HEK293 (cell line): ENCODE data around the gene SPATS1.

Experiments used
- CTCF ChIA-PET: fragments of 350-600 bp; formaldehyde crosslinking; extraction: SDS; loops from one replicate; lab custom pipeline; 2021; ENCODE audit warnings: antibody characterized with exemption; lab: Yijun Ruan, JAX
- POLR2A ChIA-PET: fragments of 300-600 bp; formaldehyde crosslinking; extraction: SDS; loops from one replicate; lab custom pipeline; 2020; ENCODE audit warnings: antibody characterized with exemption, inconsistent platforms; lab: Yijun Ruan, JAX
- H3K27ac ChIP-seq: fragments of 200-500 bp; sonication (Bioruptor generic); 2 replicates; pipeline ENCODE4 v1.5.1; 2014; ENCODE audit warnings: low read depth, low read length, control low read depth, inconsistent platforms; ENCODE audit errors: extremely low read depth
- H3K36me3 ChIP-seq, 2 experiments: fragments of 200-500 bp in 1 of 2; sonication (Bioruptor generic) in 1 of 2; 1 replicate in 1 of 2; 2 replicates in 1 of 2; pipeline ENCODE4 v1.5.1; 2014 to 2017; ENCODE audit warnings: inconsistent platforms in 2 of 2, low read length in 2 of 2; ENCODE audit not compliant: control insufficient read depth in 2 of 2, insufficient read depth in 1 of 2
- H3K4me1 ChIP-seq: fragments of 200-500 bp; sonication (Bioruptor generic); 2 replicates; pipeline ENCODE4 v1.5.1; 2014; ENCODE audit warnings: mild to moderate bottlenecking, low read length, inconsistent platforms; ENCODE audit not compliant: control insufficient read depth, insufficient read depth
- H3K4me3 ChIP-seq: 2 replicates; pipeline ENCODE4 v1.5.1; 2011; ENCODE audit warnings: low read depth, mild to moderate bottlenecking, control low read depth, low read length, moderate library complexity
- H3K9me3 ChIP-seq: fragments of 200-500 bp; sonication (Bioruptor generic); 2 replicates; pipeline ENCODE4 v1.5.1; 2014; ENCODE audit warnings: low read depth, low read length, inconsistent platforms; ENCODE audit not compliant: control insufficient read depth, insufficient read depth
- GLIS2 ChIP-seq: fragments of 450-650 bp; formaldehyde crosslinking; IDR thresholded peaks from 2 replicates; pipeline ENCODE4 v1.5.1; 2016; ENCODE audit warnings: missing biosample characterization, missing genetic modification characterization
- KLF10 ChIP-seq: fragments of 450-650 bp; IDR thresholded peaks from 2 replicates; pipeline ENCODE4 v1.5.1; 2018; ENCODE audit warnings: missing biosample characterization, mild to moderate bottlenecking, missing genetic modification characterization
- KLF9 ChIP-seq: fragments of 450-650 bp; formaldehyde crosslinking; IDR thresholded peaks from 2 replicates; pipeline ENCODE4 v1.5.1; 2016; ENCODE audit warnings: missing biosample characterization, missing genetic modification characterization, low read depth
- MYNN ChIP-seq: fragments of 450-650 bp; formaldehyde crosslinking; IDR thresholded peaks from 2 replicates; pipeline ENCODE4 v1.5.1; 2016; ENCODE audit warnings: missing biosample characterization, missing genetic modification characterization, borderline replicate concordance
- ZBTB8A ChIP-seq: fragments of 450-650 bp; formaldehyde crosslinking; IDR thresholded peaks from 2 replicates; pipeline ENCODE4 v1.5.1; 2016; ENCODE audit warnings: missing biosample characterization, missing genetic modification characterization
- ZEB2 ChIP-seq: fragments of 450-650 bp; formaldehyde crosslinking; IDR thresholded peaks from 2 replicates; pipeline ENCODE4 v1.5.1; 2016; ENCODE audit warnings: missing biosample characterization, missing genetic modification characterization
- ZFHX2 ChIP-seq: fragments of 450-650 bp; formaldehyde crosslinking; conservative IDR thresholded peaks from 2 replicates; pipeline ENCODE4 v1.5.1; 2016; ENCODE audit warnings: missing biosample characterization, missing genetic modification characterization
- ZFP3 ChIP-seq: fragments of 450-650 bp; formaldehyde crosslinking; IDR thresholded peaks from 2 replicates; pipeline ENCODE4 v1.5.1; 2016; ENCODE audit warnings: low read depth, missing biosample characterization, missing genetic modification characterization
- ZFP37 ChIP-seq: fragments of 450-650 bp; formaldehyde crosslinking; IDR thresholded peaks from 2 replicates; pipeline ENCODE4 v1.5.1; 2016; ENCODE audit warnings: missing biosample characterization, missing genetic modification characterization
- ZIC2 ChIP-seq: fragments of 450-650 bp; formaldehyde crosslinking; IDR thresholded peaks from 2 replicates; pipeline ENCODE4 v1.5.1; 2016; ENCODE audit warnings: missing biosample characterization, missing genetic modification characterization
- ZNF114 ChIP-seq: fragments of 450-650 bp; formaldehyde crosslinking; IDR thresholded peaks from 2 replicates; pipeline ENCODE4 v1.5.0; 2017; ENCODE audit warnings: missing biosample characterization, missing genetic modification characterization
- ZNF121 ChIP-seq: fragments of 450-650 bp; formaldehyde crosslinking; IDR thresholded peaks from 2 replicates; pipeline ENCODE4 v1.5.1; 2016; ENCODE audit warnings: missing biosample characterization, missing genetic modification characterization
- ZNF132 ChIP-seq: fragments of 450-650 bp; formaldehyde crosslinking; IDR thresholded peaks from 2 replicates; pipeline ENCODE4 v1.5.1; 2017; ENCODE audit warnings: missing biosample characterization, missing genetic modification characterization, borderline replicate concordance
- ZNF248 ChIP-seq: fragments of 450-650 bp; formaldehyde crosslinking; IDR thresholded peaks from 2 replicates; pipeline ENCODE4 v1.5.1; 2017; ENCODE audit warnings: missing biosample characterization, missing genetic modification characterization
- ZNF341 ChIP-seq: fragments of 450-650 bp; formaldehyde crosslinking; IDR thresholded peaks from 2 replicates; pipeline ENCODE4; 2016; ENCODE audit warnings: low read depth, missing biosample characterization, missing genetic modification characterization
- ZNF404 ChIP-seq: fragments of 450-650 bp; formaldehyde crosslinking; IDR thresholded peaks from 2 replicates; pipeline ENCODE4 v1.5.1; 2017; ENCODE audit warnings: missing biosample characterization, missing genetic modification characterization
- ZNF416 ChIP-seq: fragments of 450-650 bp; formaldehyde crosslinking; IDR thresholded peaks from 2 replicates; pipeline ENCODE4 v1.5.1; 2016; ENCODE audit warnings: missing biosample characterization, missing genetic modification characterization
- ZNF548 ChIP-seq: fragments of 450-650 bp; formaldehyde crosslinking; IDR thresholded peaks from 2 replicates; pipeline ENCODE4 v1.5.1; 2016; ENCODE audit warnings: missing biosample characterization, missing genetic modification characterization
- ZNF558 ChIP-seq: fragments of 450-650 bp; formaldehyde crosslinking; IDR thresholded peaks from 2 replicates; pipeline ENCODE4 v1.5.1; 2016; ENCODE audit warnings: missing biosample characterization, missing genetic modification characterization
- ZNF76 ChIP-seq: fragments of 450-650 bp; formaldehyde crosslinking; IDR thresholded peaks from 2 replicates; pipeline ENCODE4; 2016; ENCODE audit warnings: low read depth, missing biosample characterization, missing genetic modification characterization, borderline replicate concordance
- ZNF776 ChIP-seq: fragments of 450-650 bp; formaldehyde crosslinking; IDR thresholded peaks from 2 replicates; pipeline ENCODE4 v1.5.0; 2017; ENCODE audit warnings: missing biosample characterization, missing genetic modification characterization, borderline replicate concordance
- ZNF791 ChIP-seq: fragments of 450-650 bp; formaldehyde crosslinking; IDR thresholded peaks from 2 replicates; pipeline ENCODE4 v1.5.1; 2016; ENCODE audit warnings: missing biosample characterization, missing genetic modification characterization
- TF ChIP-seq, protein P1 (sequence below): fragments of 450-650 bp; formaldehyde crosslinking; IDR thresholded peaks from 2 replicates; pipeline ENCODE4 v1.5.1; 2016; ENCODE audit warnings: missing biosample characterization, missing genetic modification characterization
- TF ChIP-seq, protein P2 (sequence below): fragments of 450-650 bp; formaldehyde crosslinking; IDR thresholded peaks from 2 replicates; pipeline ENCODE4 v1.5.0; 2017; ENCODE audit warnings: missing biosample characterization, missing genetic modification characterization, borderline replicate concordance
- TF ChIP-seq, protein P3 (sequence below): fragments of 450-650 bp; formaldehyde crosslinking; IDR thresholded peaks from 2 replicates; pipeline ENCODE4 v1.5.1; 2016; ENCODE audit warnings: missing biosample characterization, missing genetic modification characterization
- TF ChIP-seq, protein P4 (sequence below): fragments of 450-650 bp; formaldehyde crosslinking; IDR thresholded peaks from 2 replicates; pipeline ENCODE4 v1.5.1; 2017; ENCODE audit warnings: missing biosample characterization, missing genetic modification characterization
- TF ChIP-seq, protein P5 (sequence below): fragments of 450-650 bp; formaldehyde crosslinking; IDR thresholded peaks from 2 replicates; pipeline ENCODE4; 2016; ENCODE audit warnings: missing biosample characterization, missing genetic modification characterization

The SPATS1 gene

DNA sequence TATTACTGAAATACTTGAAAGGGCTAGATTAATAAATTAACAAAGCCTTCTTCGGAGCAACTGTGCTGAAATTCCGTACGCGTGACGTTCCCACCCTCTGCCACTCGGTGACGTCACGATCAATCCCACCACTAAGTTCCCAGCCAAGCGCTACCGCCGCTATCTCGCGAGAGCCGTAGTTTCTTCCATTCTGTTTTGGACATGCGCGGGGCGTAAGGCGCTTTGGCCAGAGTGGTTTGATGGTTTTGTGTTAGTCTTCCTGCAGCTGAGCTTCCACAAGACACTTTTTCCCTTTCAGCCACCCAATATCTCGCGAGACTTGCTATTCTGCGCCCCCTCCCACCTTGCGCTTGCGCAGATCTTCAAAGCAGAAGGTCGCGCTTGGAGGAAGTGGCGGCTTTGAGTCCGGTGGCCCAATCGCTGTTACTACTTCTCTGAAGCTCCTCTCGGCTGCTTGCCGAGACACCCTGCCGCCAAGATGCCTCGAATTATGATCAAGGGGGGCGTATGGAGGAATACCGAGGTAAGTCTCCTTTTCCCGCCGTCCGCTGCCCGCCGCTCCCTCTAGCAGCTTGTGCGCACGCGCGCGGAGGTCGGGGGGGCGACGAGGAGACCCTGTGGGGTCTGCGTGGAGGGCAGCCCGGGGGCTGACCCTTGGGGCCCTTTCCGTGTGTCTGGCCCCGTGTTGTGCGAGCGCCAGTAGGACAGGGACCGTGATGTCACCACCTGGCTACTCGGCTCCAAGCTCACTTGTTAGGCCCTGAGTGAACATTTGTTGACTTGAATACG lies 45.1 kb downstream of the SPATS1 start, which contains the start of gene CDC5L:
TSS of gene CDC5L (plus strand) at position 361 of the 789 bp plus-strand sequence. CDS start at position 479, 118 bp downstream.
- Histone ChIP-seq H3K36me3 (peaks cover 15 to 38% of the 10 kb centered on the region in 2 experiments), H3K9me3 (no peaks in the 10 kb centered on the region), H3K27ac (peak within 1 kb of the TSS; percentile 96), H3K4me1 (peaks cover 8% of the 10 kb centered on the region), H3K4me3 (peak within 1 kb of the TSS; percentile 76)
- POLR2A ChIA-PET, result interaction anchor here (0.6 to 1.9 kb wide), 23 partner anchors 9 to 1408 kb away, joined by 3 to 21 read pairs (median 4); partner anchors contain the start of genes AARS2, GTPBP2 and HSP90AB1
- CTCF ChIA-PET, result interaction anchor here (0.8 to 1.0 kb wide), 2 partner anchors 35 to 216 kb away, joined by 3 to 5 read pairs; no protein-coding TSS in a partner anchor
- TF ChIP-seq ZNF114 (tag by site-specific recombination) (no peak), ZFP3 (tag by site-specific recombination) (no peak), KLF10 (tag by site-specific recombination) (no peak; the same call in 1 of the 2 replicates), ZNF776 (tag by site-specific recombination) (no peak), ZBTB8A (tag by site-specific recombination) (peak; percentile 34; the same call in 1 of the 2 replicates), KLF9 (peak; percentile 63; the same call in 1 of the 2 replicates), MYNN (tag by site-specific recombination) (no peak), ZNF76 (tag by site-specific recombination) (peak; percentile 63; the same call in 1 of the 2 replicates), ZNF121 (tag by site-specific recombination) (no peak), ZNF548 (no peak), ZNF558 (tag by site-specific recombination) (no peak), ZNF132 (tag by site-specific recombination) (no peak), ZFHX2 (tag by site-specific recombination) (peak; percentile 16; the same call in 1 of the 2 replicates), ZFP37 (tag by site-specific recombination) (0 out of 2 replicates have a peak, but pooled peaks have one; percentile 57), ZIC2 (tag by site-specific recombination) (peak; percentile 68), ZNF791 (tag by site-specific recombination) (no peak), ZEB2 (tag by site-specific recombination) (peak; percentile 19; the same call in 1 of the 2 replicates), ZNF404 (tag by site-specific recombination) (no peak), ZNF248 (tag by site-specific recombination) (no peak), ZNF341 (tag by site-specific recombination) (peak; percentile 89), GLIS2 (tag by site-specific recombination) (peak; percentile 99), ZNF416 (tag by site-specific recombination) (no peak)
- TF ChIP-seq, protein P1, sequence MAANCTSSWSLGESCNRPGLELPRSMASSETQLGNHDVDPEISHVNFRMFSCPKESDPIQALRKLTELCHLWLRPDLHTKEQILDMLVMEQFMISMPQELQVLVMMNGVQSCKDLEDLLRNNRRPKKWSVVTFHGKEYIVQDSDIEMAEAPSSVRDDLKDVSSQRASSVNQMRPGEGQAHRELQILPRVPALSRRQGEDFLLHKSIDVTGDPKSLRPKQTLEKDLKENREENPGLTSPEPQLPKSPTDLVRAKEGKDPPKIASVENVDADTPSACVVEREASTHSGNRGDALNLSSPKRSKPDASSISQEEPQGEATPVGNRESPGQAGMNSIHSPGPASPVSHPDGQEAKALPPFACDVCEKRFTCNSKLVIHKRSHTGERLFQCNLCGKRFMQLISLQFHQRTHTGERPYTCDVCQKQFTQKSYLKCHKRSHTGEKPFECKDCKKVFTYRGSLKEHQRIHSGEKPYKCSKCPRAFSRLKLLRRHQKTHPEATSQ, result no peak
- TF ChIP-seq, protein P2, sequence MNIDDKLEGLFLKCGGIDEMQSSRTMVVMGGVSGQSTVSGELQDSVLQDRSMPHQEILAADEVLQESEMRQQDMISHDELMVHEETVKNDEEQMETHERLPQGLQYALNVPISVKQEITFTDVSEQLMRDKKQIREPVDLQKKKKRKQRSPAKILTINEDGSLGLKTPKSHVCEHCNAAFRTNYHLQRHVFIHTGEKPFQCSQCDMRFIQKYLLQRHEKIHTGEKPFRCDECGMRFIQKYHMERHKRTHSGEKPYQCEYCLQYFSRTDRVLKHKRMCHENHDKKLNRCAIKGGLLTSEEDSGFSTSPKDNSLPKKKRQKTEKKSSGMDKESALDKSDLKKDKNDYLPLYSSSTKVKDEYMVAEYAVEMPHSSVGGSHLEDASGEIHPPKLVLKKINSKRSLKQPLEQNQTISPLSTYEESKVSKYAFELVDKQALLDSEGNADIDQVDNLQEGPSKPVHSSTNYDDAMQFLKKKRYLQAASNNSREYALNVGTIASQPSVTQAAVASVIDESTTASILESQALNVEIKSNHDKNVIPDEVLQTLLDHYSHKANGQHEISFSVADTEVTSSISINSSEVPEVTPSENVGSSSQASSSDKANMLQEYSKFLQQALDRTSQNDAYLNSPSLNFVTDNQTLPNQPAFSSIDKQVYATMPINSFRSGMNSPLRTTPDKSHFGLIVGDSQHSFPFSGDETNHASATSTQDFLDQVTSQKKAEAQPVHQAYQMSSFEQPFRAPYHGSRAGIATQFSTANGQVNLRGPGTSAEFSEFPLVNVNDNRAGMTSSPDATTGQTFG (tag by site-specific recombination), result no peak
- TF ChIP-seq, protein P3, sequence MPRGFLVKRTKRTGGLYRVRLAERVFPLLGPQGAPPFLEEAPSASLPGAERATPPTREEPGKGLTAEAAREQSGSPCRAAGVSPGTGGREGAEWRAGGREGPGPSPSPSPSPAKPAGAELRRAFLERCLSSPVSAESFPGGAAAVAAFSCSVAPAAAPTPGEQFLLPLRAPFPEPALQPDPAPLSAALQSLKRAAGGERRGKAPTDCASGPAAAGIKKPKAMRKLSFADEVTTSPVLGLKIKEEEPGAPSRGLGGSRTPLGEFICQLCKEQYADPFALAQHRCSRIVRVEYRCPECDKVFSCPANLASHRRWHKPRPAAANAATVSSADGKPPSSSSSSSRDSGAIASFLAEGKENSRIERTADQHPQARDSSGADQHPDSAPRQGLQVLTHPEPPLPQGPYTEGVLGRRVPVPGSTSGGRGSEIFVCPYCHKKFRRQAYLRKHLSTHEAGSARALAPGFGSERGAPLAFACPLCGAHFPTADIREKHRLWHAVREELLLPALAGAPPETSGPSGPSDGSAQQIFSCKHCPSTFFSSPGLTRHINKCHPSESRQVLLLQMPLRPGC (tag by site-specific recombination), result peak; percentile 71
- TF ChIP-seq, protein P4, sequence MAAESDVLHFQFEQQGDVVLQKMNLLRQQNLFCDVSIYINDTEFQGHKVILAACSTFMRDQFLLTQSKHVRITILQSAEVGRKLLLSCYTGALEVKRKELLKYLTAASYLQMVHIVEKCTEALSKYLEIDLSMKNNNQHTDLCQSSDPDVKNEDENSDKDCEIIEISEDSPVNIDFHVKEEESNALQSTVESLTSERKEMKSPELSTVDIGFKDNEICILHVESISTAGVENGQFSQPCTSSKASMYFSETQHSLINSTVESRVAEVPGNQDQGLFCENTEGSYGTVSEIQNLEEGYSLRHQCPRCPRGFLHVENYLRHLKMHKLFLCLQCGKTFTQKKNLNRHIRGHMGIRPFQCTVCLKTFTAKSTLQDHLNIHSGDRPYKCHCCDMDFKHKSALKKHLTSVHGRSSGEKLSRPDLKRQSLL (tag by site-specific recombination), result no peak
- TF ChIP-seq, protein P5, sequence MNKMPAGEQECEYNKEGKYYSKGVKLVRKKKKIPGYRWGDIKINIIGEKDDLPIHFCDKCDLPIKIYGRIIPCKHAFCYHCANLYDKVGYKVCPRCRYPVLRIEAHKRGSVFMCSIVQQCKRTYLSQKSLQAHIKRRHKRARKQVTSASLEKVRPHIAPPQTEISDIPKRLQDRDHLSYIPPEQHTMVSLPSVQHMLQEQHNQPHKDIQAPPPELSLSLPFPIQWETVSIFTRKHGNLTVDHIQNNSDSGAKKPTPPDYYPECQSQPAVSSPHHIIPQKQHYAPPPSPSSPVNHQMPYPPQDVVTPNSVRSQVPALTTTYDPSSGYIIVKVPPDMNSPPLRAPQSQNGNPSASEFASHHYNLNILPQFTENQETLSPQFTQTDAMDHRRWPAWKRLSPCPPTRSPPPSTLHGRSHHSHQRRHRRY (tag by site-specific recombination), result no peak
